K562 (cell line): ENCODE measurements around the gene ISM1. TPM values are rescaled to one million over a fixed set of nuclear protein-coding genes. Genes with fewer than 3 reads are reported as not detected.

Experiments used
- ATAC-seq: fragments of 200-7000 bp; cut with Tn5 transposase; 3 replicates; pipeline ENCODE4 v1.9.1; 2020; ENCODE audit warnings: moderate library complexity
- BruUV-seq: library from RNA; stranded (reverse); fragments of 400-500 nt; replicated peaks from 2 replicates; lab custom pipeline; 2021; lab: Mats Ljungman, UMichigan
- CTCF ChIA-PET: fragments of 300-600 bp; formaldehyde crosslinking; extraction: SDS; loops from one replicate; lab custom pipeline; 2021; ENCODE audit warnings: low intra/inter-chr PET ratio; lab: Yijun Ruan, JAX
- POLR2A ChIA-PET: fragments of 300-600, 350-650 bp; sonication (Branson Sonifier 250); formaldehyde crosslinking; extraction: SDS; loops from one replicate; lab custom pipeline; 2021; ENCODE audit warnings: antibody characterized with exemption, inconsistent platforms; lab: Yijun Ruan, JAX
- DNase-seq, 4 experiments: peaks; one replicate each; pipeline versions ENCODE4 v3.0.0 to v3.0.0-alpha.2; 2011 to 2018; ENCODE audit warnings: low spot score in 3 of 4, mixed read lengths in 3 of 4; ENCODE audit errors: extremely low read depth in 1 of 4
- FAIRE-seq: peaks from 2 replicates; lab custom pipeline; 2011; peaks lifted over from hg19 to GRCh38; lab: Jason Lieb, UNC
- H2AFZ ChIP-seq: 2 replicates; pipeline ENCODE4 v1.6.0; 2011; ENCODE audit warnings: low read depth, low read length, control low read depth, inconsistent platforms
- H3K27ac ChIP-seq: fragments of 200-600 bp; 3 replicates; pipeline ENCODE4 v1.8.0; 2011; ENCODE audit warnings: low read depth, mild to moderate bottlenecking, control low read depth, inconsistent platforms, low read length, moderate library complexity, mixed read lengths; ENCODE audit errors: extremely low read depth
- H3K27me3 ChIP-seq, 2 experiments: fragments of 300-600 bp in 1 of 2; 2 replicates in 1 of 2; 3 replicates in 1 of 2; pipeline versions ENCODE4 v1.6.0 to v1.8.0; 2011; ENCODE audit warnings: inconsistent platforms in 2 of 2, low read length in 2 of 2, mild to moderate bottlenecking in 1 of 2, mixed read lengths in 1 of 2, moderate library complexity in 1 of 2; ENCODE audit not compliant: control insufficient read depth in 2 of 2, insufficient read depth in 2 of 2
- H3K36me3 ChIP-seq: fragments of 300-600 bp; 3 replicates; pipeline ENCODE4 v1.8.0; 2011; ENCODE audit warnings: mild to moderate bottlenecking, low read length, inconsistent platforms; ENCODE audit not compliant: control insufficient read depth, insufficient read depth
- H3K4me1 ChIP-seq, 2 experiments: fragments of 200-600 bp in 1 of 2; replicated peaks in 1 of 2; 2 replicates in 1 of 2; 3 replicates in 1 of 2; pipeline versions ENCODE4 v1.5.1 to v1.8.0; 2011; ENCODE audit warnings: inconsistent platforms in 2 of 2, low read length in 2 of 2, mild to moderate bottlenecking in 1 of 2, mixed read lengths in 1 of 2, moderate library complexity in 1 of 2; ENCODE audit not compliant: control insufficient read depth in 2 of 2, insufficient read depth in 2 of 2
- H3K4me2 ChIP-seq: 2 replicates; pipeline ENCODE4 v1.6.1; 2011; ENCODE audit warnings: low read length, control low read depth, inconsistent platforms, mixed read lengths; ENCODE audit not compliant: insufficient read depth
- H3K4me3 ChIP-seq: fragments of 200-600 bp; sonication (generic), shearing (Covaris generic); 2 replicates; pipeline ENCODE4 v1.5.1; 2016; ENCODE audit warnings: control low read depth, inconsistent platforms
- H3K79me2 ChIP-seq: fragments of 200-600 bp; 3 replicates; pipeline ENCODE4 v1.8.0; 2011; ENCODE audit warnings: low read length, inconsistent platforms; ENCODE audit not compliant: control insufficient read depth, insufficient read depth
- H3K9ac ChIP-seq, 2 experiments: 2 replicates each; pipeline versions ENCODE4 v1.6.0 to v1.6.1; 2011; ENCODE audit warnings: low read depth in 2 of 2, low read length in 2 of 2, control low read depth in 1 of 2, inconsistent platforms in 1 of 2, mild to moderate bottlenecking in 1 of 2, mixed read lengths in 1 of 2; ENCODE audit not compliant: insufficient read depth in 1 of 2
- H3K9me1 ChIP-seq: one replicate; pipeline ENCODE4 v1.6.0; 2011; ENCODE audit warnings: inconsistent platforms, mild to moderate bottlenecking, low read length, moderate library complexity; ENCODE audit not compliant: control insufficient read depth, insufficient read depth
- H3K9me3 ChIP-seq: replicated peaks from 2 replicates; pipeline ENCODE4 v1.5.1; 2011; ENCODE audit warnings: low read depth, low read length, inconsistent platforms; ENCODE audit not compliant: control insufficient read depth, insufficient read depth
- H4K20me1 ChIP-seq: replicated peaks from 2 replicates; pipeline ENCODE4 v1.6.1; 2011; ENCODE audit warnings: low read length, inconsistent platforms, mixed read lengths; ENCODE audit not compliant: control insufficient read depth, insufficient read depth
- BCL6 ChIP-seq: fragments of 250-450 bp; sonication (Bioruptor Pico); IDR thresholded peaks from 2 replicates; pipeline ENCODE4 v1.4.0; 2020
- CTCFL ChIP-seq: IDR thresholded peaks from 2 replicates; pipeline ENCODE4 v1.6.1; 2011; ENCODE audit warnings: borderline replicate concordance, low read depth, mild to moderate bottlenecking, moderate library complexity, low read length; ENCODE audit not compliant: insufficient read depth, poor library complexity, severe bottlenecking
- HDAC2 ChIP-seq: fragments of 450-650 bp; IDR thresholded peaks from 2 replicates; pipeline ENCODE4 v1.6.1; 2016; ENCODE audit warnings: mild to moderate bottlenecking
- MAFK ChIP-seq: IDR thresholded peaks from 2 replicates; pipeline ENCODE4 v1.6.1; 2011; ENCODE audit warnings: low read length, improper control_type of control experiment
- MAZ ChIP-seq, 2 experiments: fragments of 450-650 bp in 1 of 2; sonication (generic) in 1 of 2; formaldehyde crosslinking; IDR thresholded peaks in 1 of 2; conservative IDR thresholded peaks in 1 of 2; 2 replicates each; pipeline versions ENCODE4 v1.4.0 to v1.5.0; 2020; ENCODE audit warnings: mild to moderate bottlenecking in 1 of 2, missing genetic modification reagents in 1 of 2
- MCM3 ChIP-seq: fragments of 450-650 bp; IDR thresholded peaks from 2 replicates; pipeline ENCODE4 v1.6.1; 2016
- NONO ChIP-seq, 2 experiments: fragments of 200-400 bp in 1 of 2; fragments of 450-650 bp in 1 of 2; formaldehyde crosslinking in 1 of 2; IDR thresholded peaks; 2 replicates each; pipeline ENCODE4 v1.6.1; 2017; ENCODE audit warnings: low read depth in 2 of 2, mild to moderate bottlenecking in 2 of 2, moderate library complexity in 2 of 2, low read length in 1 of 2
- NR2C2 ChIP-seq, 2 experiments: fragments of 200-800 bp in 1 of 2; sonication (Bioruptor generic) in 1 of 2; sonication (generic) in 1 of 2; formaldehyde crosslinking in 1 of 2; IDR thresholded peaks; 2 replicates each; pipeline versions ENCODE4 v1.6.1 to v1.8.0; 2016 to 2022; ENCODE audit warnings: mild to moderate bottlenecking in 1 of 2, missing compliant biosample characterization in 1 of 2, missing genetic modification characterization in 1 of 2, missing genetic modification reagents in 1 of 2
- RFX5 ChIP-seq: IDR thresholded peaks from 2 replicates; pipeline ENCODE4 v1.6.1; 2011; ENCODE audit warnings: low read depth, mild to moderate bottlenecking, improper control_type of control experiment, low read length
- SMARCA4 ChIP-seq: fragments of 450-650 bp; IDR thresholded peaks from 2 replicates; pipeline ENCODE4 v1.6.1; 2016
- SNIP1 ChIP-seq: fragments of 450-650 bp; IDR thresholded peaks from 2 replicates; pipeline ENCODE4 v1.7.1; 2017; ENCODE audit warnings: low read depth, mild to moderate bottlenecking
- TAL1 ChIP-seq: fragments of 450-650 bp; IDR thresholded peaks from 2 replicates; pipeline ENCODE4 v1.6.1; 2016; ENCODE audit warnings: mild to moderate bottlenecking
- ZNF764 ChIP-seq: fragments of 250-450 bp; sonication (Bioruptor Pico); IDR thresholded peaks from 2 replicates; pipeline ENCODE4 v1.4.0; 2020; ENCODE audit warnings: low read depth, mild to moderate bottlenecking, moderate library complexity
- WGBS: fragments of 100-300 bp; shearing (Covaris generic); methylation state at CpG from one replicate; pipeline ENCODE4 v1.1.6; 2016; ENCODE audit warnings: low coverage, mixed read lengths; ENCODE audit not compliant: insufficient coverage; ENCODE audit errors: missing lambda C conversion rate; 5-methylcytosine and 5-hydroxymethylcytosine counted together
- in situ Hi-C: fragments of 300-500 bp; cut with MboI; formaldehyde crosslinking; loops from 4 replicates; pipeline ENCODE4 v1.15.0; 2018; ENCODE audit warnings: inconsistent platforms, mixed read lengths
- intact Hi-C: fragments of 100-400 bp; cut with micrococcal nuclease; formaldehyde crosslinking; loops from 2 replicates; pipeline ENCODE4 v1.14.2; 2022
- polyA plus RNA-seq, 8 experiments: library from polyadenylated mRNA; depleted of rRNA in 4 of 8; stranded (reverse) in 5 of 8; unstranded in 3 of 8; fragments of >200 nt; fragmentation: Nextera tagmentation in 2 of 8; fragmentation: Illumina TruSeq in 1 of 8; extraction: Ambion mirVana in 2 of 8; extraction: Trizol in 1 of 8; gene quantifications; 2 replicates each; pipeline versions ENCODE4 v1.2.1 to v1.2.3, GENCODE V29; 2011 to 2014; ENCODE audit warnings: inconsistent platforms in 1 of 8, missing spikeins in 1 of 8
- total RNA-seq, 7 experiments: library from RNA; depleted of rRNA in 6 of 7; stranded (reverse); fragments of >200 nt in 6 of 7; fragmentation: Illumina TruSeq in 2 of 7; extraction: Trizol in 2 of 7; gene quantifications; 2 replicates each; pipeline versions ENCODE4 v1.2.1 to v1.2.3, GENCODE V29; 2011 to 2021; ENCODE audit warnings: low replicate concordance in 1 of 7
- TF ChIP-seq, protein P1 (sequence below): fragments of 450-650 bp; IDR thresholded peaks from 2 replicates; pipeline ENCODE4 v1.6.1; 2017; ENCODE audit warnings: antibody characterized with exemption, mild to moderate bottlenecking
- TF ChIP-seq, protein P2 (sequence below): fragments of 250-450 bp; sonication (Bioruptor Pico); IDR thresholded peaks from 2 replicates; pipeline ENCODE4 v1.8.0; 2022; ENCODE audit warnings: inconsistent platforms

The ISM1 gene
- total and polyA plus RNA-seq, 9 of the 15 experiments (the other 6 are each of a cell fraction or from before 2014, with no cell fraction given): not detected

- no peak overlapping the region for H3K9ac ChIP-seq
- BruUV-seq: no TSS peak
- H3K9me3 ChIP-seq: no peaks in the 10 kb centered on the region
- H3K4me1 ChIP-seq: no peaks in the 10 kb centered on the region
- ChIA-PET POLR2A (no interaction called here), CTCF (no interaction called here)
- H3K4me3 ChIP-seq: no peak overlapping the region
- in situ Hi-C loops: no loop called here
- DNase-seq (no peak), FAIRE-seq (no peak), ATAC-seq (no peak)
- H3K4me2 ChIP-seq: no peak overlapping the region
- no peaks in the 10 kb centered on the region for H3K9me1 ChIP-seq
- H4K20me1 ChIP-seq: no peaks in the 10 kb centered on the region
- H3K27ac ChIP-seq: no peak overlapping the region
- 6% methylated on average over 2 of the region's 2 CpGs for WGBS
- no peaks in the 10 kb centered on the region for H3K79me2 ChIP-seq
- no peak overlapping the region for H2AFZ ChIP-seq
- TF ChIP-seq HDAC2 (no peak), MAZ (CRISPR knock-in tag; conservative IDR thresholded peaks at IDR 0.05 in 1 of 2, IDR thresholded peaks at IDR 0.05 in 1 of 2) (no peak), TAL1 (no peak), BCL6 (CRISPR knock-in tag) (no peak), SMARCA4 (no peak), NONO (IDR thresholded peaks at IDR 0.05; ENCODE audit: low read depth in 2 of 2, low read length in 1 of 2) (no peak), RFX5 (no peak), CTCFL (no peak), ZNF764 (CRISPR knock-in tag) (no peak), MCM3 (no peak), MAFK (no peak), NR2C2 (CRISPR knock-in tag; IDR thresholded peaks at IDR 0.05) (no peak), NR2C2 (tag; IDR thresholded peaks at IDR 0.05) (no peak), SNIP1 (no peak)
- TF ChIP-seq, protein P1, sequence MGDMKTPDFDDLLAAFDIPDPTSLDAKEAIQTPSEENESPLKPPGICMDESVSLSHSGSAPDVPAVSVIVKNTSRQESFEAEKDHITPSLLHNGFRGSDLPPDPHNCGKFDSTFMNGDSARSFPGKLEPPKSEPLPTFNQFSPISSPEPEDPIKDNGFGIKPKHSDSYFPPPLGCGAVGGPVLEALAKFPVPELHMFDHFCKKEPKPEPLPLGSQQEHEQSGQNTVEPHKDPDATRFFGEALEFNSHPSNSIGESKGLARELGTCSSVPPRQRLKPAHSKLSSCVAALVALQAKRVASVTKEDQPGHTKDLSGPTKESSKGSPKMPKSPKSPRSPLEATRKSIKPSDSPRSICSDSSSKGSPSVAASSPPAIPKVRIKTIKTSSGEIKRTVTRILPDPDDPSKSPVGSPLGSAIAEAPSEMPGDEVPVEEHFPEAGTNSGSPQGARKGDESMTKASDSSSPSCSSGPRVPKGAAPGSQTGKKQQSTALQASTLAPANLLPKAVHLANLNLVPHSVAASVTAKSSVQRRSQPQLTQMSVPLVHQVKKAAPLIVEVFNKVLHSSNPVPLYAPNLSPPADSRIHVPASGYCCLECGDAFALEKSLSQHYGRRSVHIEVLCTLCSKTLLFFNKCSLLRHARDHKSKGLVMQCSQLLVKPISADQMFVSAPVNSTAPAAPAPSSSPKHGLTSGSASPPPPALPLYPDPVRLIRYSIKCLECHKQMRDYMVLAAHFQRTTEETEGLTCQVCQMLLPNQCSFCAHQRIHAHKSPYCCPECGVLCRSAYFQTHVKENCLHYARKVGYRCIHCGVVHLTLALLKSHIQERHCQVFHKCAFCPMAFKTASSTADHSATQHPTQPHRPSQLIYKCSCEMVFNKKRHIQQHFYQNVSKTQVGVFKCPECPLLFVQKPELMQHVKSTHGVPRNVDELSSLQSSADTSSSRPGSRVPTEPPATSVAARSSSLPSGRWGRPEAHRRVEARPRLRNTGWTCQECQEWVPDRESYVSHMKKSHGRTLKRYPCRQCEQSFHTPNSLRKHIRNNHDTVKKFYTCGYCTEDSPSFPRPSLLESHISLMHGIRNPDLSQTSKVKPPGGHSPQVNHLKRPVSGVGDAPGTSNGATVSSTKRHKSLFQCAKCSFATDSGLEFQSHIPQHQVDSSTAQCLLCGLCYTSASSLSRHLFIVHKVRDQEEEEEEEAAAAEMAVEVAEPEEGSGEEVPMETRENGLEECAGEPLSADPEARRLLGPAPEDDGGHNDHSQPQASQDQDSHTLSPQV: no peak
- TF ChIP-seq, protein P2, sequence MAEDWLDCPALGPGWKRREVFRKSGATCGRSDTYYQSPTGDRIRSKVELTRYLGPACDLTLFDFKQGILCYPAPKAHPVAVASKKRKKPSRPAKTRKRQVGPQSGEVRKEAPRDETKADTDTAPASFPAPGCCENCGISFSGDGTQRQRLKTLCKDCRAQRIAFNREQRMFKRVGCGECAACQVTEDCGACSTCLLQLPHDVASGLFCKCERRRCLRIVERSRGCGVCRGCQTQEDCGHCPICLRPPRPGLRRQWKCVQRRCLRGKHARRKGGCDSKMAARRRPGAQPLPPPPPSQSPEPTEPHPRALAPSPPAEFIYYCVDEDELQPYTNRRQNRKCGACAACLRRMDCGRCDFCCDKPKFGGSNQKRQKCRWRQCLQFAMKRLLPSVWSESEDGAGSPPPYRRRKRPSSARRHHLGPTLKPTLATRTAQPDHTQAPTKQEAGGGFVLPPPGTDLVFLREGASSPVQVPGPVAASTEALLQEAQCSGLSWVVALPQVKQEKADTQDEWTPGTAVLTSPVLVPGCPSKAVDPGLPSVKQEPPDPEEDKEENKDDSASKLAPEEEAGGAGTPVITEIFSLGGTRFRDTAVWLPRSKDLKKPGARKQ (CRISPR knock-in tag): no peak
- intact Hi-C loops: no loop called here
- no peaks in the 10 kb centered on the region for H3K27me3 ChIP-seq
- H3K36me3 ChIP-seq: no peaks in the 10 kb centered on the region
These were observed 112.0 kb downstream of the ISM1 start for GRCh38 chr20:13333036-13333435.
